GM11168 (cell line): ENCODE data around the gene SCYL1.
"Not testable (repeated sequence)": the region's sequence is repeated elsewhere in the genome, so short reads cannot be mapped to it uniquely, and the experiment has no call there.

Experiments
- in situ Hi-C: fragments of 300-500 bp; cut with MboI; formaldehyde crosslinking; loops from one replicate; pipeline ENCODE4 v1.12.0; 2022; ENCODE audit warnings: low sequenced_read_pairs; ENCODE audit not compliant: unreplicated experiment

SCYL1 gene

DNA sequence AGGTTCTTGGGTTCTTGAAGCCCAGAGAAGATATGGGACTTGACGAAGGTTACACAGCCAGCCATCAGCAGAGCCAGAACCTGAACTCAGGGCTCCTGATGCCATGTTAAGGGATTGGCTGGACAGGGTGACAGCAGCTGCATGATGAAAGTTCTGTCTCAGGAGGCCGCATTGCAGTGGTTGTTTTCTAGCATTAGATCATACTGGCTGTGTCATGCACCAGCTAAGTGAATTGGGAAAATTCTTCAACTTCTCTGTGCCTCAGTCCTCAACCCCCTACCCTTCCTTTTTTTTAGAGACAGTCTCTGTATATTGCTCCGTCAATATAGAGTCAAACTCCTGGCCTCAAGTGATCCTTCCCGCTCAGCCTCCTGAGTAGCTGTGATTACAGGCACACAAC is 38.7 kb downstream of the SCYL1 start:
- in situ Hi-C loops, result no loop called here

DNA sequence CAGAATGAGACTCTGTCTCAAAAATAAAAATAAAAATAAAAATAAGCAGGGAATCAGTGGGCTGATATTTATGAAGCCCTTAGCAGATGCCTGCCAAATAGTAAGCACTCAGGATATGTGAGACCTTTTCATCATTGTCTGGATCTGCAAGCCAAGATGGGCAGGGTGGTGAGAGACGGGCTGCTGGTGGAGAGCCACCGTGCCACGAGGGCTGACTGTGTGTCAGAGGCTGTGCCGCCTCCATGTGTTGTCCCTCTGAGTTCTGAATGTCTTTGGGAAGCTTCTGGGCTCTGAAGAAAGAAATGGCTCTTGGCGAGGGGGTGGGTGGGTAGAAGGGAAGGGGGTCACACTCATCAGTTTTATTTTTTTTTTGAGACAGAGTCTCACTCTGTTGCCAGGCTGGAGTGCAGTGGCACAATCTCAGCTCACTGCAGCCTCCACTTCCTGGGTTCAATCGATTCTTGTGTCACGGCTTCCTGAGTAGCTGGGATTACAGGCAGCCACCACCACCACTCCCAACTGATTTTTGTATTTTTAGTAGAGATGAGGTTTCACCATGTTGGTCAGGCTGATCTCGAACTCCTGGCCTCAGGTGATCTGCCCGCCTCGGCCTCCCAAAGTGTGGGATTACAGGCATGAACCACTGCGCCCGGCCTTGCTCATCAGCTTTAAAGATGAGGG is 40.1 kb downstream of the SCYL1 start:
- in situ Hi-C loops, result not testable (repeated sequence)

- in situ Hi-C loops, result no loop called here
These were observed 41.0 kb downstream of the SCYL1 start for GRCh38 chr11:65565624-65566453.

- in situ Hi-C loops, result no loop called here
These were observed 44.5 kb downstream of the SCYL1 start for GRCh38 chr11:65569164-65569972.

DNA sequence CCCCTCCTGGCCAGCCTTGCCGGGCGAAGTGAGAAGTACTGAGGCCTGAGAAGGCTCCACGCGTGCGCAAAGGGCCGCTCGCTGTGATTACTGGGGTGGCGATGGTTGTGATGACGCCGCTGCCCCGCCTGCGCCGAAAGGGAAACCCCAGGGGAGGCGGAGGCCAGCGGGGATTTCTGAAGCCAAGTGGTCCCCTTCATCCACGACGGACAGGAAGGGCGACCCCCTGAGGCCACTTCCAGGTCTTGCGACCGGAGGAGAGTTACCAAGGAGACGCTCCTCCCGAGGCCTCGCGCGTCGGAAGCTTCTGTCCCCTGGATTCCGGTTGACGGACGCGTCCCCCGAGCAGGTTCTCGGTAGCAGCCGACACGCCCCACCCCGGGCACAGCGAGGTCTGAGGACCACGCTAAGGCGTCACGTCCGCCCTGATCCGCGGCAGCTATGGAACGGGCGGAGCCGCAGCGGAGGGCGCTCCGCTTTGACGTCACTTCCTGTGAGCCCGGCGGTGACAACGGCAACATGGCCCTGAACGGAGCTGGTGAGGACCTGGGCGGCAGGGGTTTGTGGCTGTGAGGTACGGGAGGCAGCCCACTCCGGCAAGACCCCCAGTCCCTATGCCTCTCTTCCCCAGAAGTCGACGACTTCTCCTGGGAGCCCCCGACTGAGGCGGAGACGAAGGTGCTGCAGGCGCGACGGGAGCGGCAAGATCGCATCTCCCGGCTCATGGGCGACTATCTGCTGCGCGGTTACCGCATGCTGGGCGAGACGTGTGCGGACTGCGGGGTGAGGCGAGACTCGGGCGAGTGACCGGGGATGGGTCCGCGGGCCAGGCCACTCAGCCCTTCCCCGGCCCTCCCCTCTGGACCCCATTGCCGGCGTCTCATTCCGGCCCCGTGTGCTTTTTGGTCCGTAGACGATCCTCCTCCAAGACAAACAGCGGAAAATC is 45.4 kb downstream of the SCYL1 start, which contains the start of gene ZNRD2:
TSS of gene ZNRD2 (plus strand) at position 505 of the 946 bp plus-strand sequence. CDS start at position 520, 15 bp downstream.
- in situ Hi-C loops, result no loop called here

DNA sequence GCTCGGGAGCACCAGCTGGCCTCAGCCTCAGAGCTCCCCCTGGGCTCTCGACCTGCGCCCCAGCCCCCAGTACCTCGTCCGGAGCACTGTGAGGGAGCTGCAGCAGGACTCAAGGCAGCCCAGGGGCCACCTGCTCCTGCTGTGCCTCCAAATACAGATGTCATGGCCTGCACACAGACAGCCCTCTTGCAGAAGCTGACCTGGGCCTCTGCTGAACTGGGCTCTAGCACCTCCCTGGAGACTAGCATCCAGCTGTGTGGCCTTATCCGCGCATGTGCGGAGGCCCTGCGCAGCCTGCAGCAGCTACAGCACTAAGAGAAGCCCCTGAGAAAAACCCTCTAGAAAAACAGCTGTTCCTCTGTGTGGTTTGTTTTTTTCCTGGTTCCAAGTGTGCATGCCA is 46.5 kb downstream of the SCYL1 start:
- in situ Hi-C loops, result no loop called here

- in situ Hi-C loops, result no loop called here
These were observed 47.1 kb downstream of the SCYL1 start for GRCh38 chr11:65571940-65572339.

DNA sequence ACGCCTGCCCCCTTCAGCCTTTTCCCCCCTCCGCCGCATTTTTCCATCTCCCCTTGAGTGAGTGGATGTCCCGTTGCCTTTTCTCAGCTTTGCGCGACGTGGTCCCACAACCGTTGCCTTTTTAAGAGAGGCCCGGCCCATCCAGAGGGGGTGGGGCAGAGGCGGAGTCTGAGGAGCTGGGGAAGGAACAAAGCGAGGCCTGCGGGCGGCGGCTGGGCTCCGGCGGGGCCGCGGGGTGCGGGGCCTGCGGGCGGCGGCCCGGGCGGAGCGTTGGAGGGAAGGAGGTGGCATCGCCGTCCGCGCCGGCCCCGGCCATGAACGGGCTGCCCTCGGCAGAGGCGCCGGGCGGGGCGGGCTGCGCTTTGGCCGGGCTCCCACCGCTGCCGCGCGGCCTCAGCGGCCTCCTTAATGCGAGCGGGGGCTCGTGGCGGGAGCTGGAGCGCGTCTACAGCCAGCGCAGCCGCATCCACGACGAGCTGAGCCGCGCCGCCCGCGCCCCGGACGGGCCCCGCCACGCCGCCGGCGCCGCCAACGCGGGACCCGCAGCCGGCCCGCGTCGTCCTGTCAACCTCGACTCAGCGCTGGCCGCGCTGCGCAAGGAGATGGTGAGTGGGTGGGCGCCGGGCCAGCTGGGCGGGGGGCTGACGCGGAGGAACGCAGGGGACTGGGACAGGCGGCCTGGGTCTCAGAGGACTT is 47.6 kb downstream of the SCYL1 start, which contains the start of gene FAM89B:
TSS of gene FAM89B (plus strand) at position 183 of the 696 bp plus-strand sequence. CDS start at position 315, 132 bp downstream.
- in situ Hi-C loops, result no loop called here

GRCh38 chr11:65573391-65574079 is 48.7 kb downstream of the SCYL1 start:
- in situ Hi-C loops, result no loop called here

- in situ Hi-C loops, result no loop called here
These were observed 49.4 kb downstream of the SCYL1 start for GRCh38 chr11:65574109-65574810.

DNA sequence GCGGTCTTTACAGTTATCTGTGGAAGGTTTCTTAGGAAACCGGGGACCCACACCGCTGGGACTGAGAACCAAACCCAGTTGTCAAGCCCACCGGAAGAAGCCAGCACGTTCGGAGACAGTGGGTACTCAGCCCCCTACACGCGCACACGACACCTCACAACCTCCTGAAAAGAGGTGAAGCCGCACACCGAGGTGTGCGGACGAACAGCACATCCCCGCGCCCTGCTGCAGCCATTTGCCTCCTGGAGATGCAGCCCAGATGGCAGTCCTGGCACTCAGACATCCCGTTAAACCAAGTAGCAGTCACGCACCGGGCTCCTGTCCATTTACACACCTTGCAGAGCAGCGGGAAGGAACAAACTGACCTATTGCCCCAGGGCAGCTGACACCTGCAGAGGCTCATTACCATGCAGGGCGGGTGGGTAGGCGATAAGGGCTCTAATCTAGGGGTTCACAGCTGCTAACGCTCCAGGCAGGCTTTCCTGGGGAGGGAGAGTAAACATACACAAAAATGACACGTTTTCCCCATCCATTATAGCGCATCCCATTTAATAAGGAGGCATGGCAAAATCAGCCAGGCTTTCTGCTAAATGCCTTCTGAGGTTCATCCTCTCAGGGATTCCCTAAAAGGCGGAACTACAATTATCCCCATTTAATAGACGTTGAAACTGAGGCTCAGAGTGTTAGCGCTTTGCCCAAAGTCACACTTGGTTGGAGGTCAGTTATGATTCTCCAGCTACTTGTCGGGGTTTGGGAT is 50.1 kb downstream of the SCYL1 start:
- in situ Hi-C loops, result no loop called here

GRCh38 chr11:65575568-65576231 is 50.8 kb downstream of the SCYL1 start, which contains the start of gene EHBP1L1:
TSS of gene EHBP1L1 (plus strand) at chr11:65576053. CDS start at chr11:65576303, 250 bp downstream.
- in situ Hi-C loops, result no loop called here

GRCh38 chr11:65576232-65576866 is 51.5 kb downstream of the SCYL1 start:
- in situ Hi-C loops, result no loop called here

GRCh38 chr11:65576867-65577755 is 52.2 kb downstream of the SCYL1 start:
- in situ Hi-C loops, result no loop called here

DNA sequence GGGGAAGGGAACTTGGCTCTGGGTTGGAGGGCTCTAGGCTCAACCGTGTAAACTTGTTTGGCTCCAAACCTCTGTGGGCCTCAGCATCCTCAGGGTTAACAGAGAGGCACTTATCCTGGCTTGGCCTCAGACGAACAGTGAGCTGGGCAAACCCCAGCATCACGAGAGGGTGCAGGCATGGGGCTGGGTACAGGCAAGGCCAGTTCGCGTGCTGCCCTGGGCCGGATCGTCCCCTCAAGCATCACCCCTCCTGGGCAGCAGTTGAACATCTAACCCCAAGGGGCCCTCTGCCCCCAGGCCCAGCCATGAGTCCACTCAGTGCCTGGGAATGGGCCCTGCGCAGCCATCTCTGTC is 52.9 kb downstream of the SCYL1 start:
- in situ Hi-C loops, result no loop called here
